ENCODE data around the gene HSF4. TPM values are rescaled to one million over a fixed set of nuclear protein-coding genes. Genes with fewer than 3 reads are reported as not detected.

HSF4 gene
- polyA plus RNA-seq, 2 of the 4 experiments (the other 2 are of a cell fraction) = 8.3 to 15.3 TPM

DNA sequence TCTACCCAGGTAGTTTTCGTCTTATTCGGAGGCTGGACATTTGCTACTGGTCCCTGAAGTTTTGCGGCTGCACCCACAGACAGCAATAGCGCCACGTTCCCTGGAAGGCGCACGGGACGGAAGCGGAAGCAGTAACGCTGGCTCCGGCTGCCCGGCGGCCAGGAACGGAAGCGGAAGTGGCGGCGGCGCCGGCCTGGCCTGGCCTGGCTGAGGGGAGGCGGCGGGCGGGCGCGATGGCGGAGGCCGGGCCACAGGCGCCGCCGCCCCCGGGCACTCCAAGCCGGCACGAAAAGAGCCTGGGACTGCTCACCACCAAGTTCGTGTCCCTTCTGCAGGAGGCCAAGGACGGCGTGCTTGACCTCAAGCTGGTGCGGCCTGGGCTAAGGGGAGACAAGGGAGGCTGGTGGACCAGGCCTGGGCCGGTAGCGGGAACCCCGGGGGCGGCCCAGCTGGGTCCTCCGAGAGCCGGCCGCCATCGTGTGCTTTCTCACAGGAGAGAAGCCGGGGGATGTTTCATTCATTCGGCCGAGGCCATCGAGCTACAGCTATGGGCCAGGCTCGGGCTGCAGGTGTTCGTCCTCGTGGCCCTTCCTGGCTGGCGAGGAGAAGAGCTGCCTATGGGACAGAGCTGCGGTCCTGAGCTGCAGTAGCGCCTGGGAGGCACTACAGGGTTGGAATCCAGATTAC, 27.6 kb downstream of the HSF4 start, which contains the start of gene E2F4 (continued):
- TF ChIP-seq, protein P1, sequence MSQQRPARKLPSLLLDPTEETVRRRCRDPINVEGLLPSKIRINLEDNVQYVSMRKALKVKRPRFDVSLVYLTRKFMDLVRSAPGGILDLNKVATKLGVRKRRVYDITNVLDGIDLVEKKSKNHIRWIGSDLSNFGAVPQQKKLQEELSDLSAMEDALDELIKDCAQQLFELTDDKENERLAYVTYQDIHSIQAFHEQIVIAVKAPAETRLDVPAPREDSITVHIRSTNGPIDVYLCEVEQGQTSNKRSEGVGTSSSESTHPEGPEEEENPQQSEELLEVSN (IDR thresholded peaks at IDR 0.05; ENCODE audit: borderline replicate concordance, low read depth) = no peak
- TF ChIP-seq, protein P2, sequence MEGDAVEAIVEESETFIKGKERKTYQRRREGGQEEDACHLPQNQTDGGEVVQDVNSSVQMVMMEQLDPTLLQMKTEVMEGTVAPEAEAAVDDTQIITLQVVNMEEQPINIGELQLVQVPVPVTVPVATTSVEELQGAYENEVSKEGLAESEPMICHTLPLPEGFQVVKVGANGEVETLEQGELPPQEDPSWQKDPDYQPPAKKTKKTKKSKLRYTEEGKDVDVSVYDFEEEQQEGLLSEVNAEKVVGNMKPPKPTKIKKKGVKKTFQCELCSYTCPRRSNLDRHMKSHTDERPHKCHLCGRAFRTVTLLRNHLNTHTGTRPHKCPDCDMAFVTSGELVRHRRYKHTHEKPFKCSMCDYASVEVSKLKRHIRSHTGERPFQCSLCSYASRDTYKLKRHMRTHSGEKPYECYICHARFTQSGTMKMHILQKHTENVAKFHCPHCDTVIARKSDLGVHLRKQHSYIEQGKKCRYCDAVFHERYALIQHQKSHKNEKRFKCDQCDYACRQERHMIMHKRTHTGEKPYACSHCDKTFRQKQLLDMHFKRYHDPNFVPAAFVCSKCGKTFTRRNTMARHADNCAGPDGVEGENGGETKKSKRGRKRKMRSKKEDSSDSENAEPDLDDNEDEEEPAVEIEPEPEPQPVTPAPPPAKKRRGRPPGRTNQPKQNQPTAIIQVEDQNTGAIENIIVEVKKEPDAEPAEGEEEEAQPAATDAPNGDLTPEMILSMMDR (IDR thresholded peaks at IDR 0.05) = no peak
- TF ChIP-seq JUNB (IDR thresholded peaks at IDR 0.05) (no peak), FOXS1 (CRISPR knock-in tag; IDR thresholded peaks at IDR 0.05) (no peak), RAD21 (conservative IDR thresholded peaks at IDR 0.05 in 1 of 2, IDR thresholded peaks at IDR 0.05 in 1 of 2) (no peak), KDM5A (IDR thresholded peaks at IDR 0.05) (peak; percentile 77), HOXB13 (CRISPR knock-in tag; IDR thresholded peaks at IDR 0.05; ENCODE audit: low read depth) (no peak), FOSB (CRISPR knock-in tag; IDR thresholded peaks at IDR 0.05) (no peak), NR3C1 (IDR thresholded peaks at IDR 0.05) (no peak), POLR2A (IDR thresholded peaks at IDR 0.05; ENCODE audit: low read length) (peak; percentile 71), TFCP2L1 (CRISPR knock-in tag; IDR thresholded peaks at IDR 0.05) (no peak), HDAC2 (IDR thresholded peaks at IDR 0.05) (no peak), EHF (CRISPR knock-in tag; IDR thresholded peaks at IDR 0.05) (no peak), JUN (IDR thresholded peaks at IDR 0.05) (peak; percentile 38 to 94), HOXA7 (CRISPR knock-in tag; IDR thresholded peaks at IDR 0.05) (no peak), KDM1A (IDR thresholded peaks at IDR 0.05; ENCODE audit: low read depth) (no peak), TP53 (CRISPR knock-in tag; IDR thresholded peaks at IDR 0.05) (no peak), SMC3 (IDR thresholded peaks at IDR 0.05) (no peak)
- TF ChIP-seq, protein P3, sequence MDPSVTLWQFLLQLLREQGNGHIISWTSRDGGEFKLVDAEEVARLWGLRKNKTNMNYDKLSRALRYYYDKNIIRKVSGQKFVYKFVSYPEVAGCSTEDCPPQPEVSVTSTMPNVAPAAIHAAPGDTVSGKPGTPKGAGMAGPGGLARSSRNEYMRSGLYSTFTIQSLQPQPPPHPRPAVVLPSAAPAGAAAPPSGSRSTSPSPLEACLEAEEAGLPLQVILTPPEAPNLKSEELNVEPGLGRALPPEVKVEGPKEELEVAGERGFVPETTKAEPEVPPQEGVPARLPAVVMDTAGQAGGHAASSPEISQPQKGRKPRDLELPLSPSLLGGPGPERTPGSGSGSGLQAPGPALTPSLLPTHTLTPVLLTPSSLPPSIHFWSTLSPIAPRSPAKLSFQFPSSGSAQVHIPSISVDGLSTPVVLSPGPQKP (IDR thresholded peaks at IDR 0.05; ENCODE audit: low read depth, low read length) = 0 out of 2 replicates have a peak, but pooled peaks have one; percentile 61
- TF ChIP-seq, protein P4, sequence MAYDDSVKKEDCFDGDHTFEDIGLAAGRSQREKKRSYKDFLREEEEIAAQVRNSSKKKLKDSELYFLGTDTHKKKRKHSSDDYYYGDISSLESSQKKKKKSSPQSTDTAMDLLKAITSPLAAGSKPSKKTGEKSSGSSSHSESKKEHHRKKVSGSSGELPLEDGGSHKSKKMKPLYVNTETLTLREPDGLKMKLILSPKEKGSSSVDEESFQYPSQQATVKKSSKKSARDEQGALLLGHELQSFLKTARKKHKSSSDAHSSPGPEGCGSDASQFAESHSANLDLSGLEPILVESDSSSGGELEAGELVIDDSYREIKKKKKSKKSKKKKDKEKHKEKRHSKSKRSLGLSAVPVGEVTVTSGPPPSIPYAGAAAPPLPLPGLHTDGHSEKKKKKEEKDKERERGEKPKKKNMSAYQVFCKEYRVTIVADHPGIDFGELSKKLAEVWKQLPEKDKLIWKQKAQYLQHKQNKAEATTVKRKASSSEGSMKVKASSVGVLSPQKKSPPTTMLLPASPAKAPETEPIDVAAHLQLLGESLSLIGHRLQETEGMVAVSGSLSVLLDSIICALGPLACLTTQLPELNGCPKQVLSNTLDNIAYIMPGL (CRISPR knock-in tag; IDR thresholded peaks at IDR 0.05; ENCODE audit: borderline replicate concordance) = no peak
- TF ChIP-seq, protein P5, sequence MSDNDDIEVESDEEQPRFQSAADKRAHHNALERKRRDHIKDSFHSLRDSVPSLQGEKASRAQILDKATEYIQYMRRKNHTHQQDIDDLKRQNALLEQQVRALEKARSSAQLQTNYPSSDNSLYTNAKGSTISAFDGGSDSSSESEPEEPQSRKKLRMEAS (IDR thresholded peaks at IDR 0.05) = peak; percentile 47

DNA sequence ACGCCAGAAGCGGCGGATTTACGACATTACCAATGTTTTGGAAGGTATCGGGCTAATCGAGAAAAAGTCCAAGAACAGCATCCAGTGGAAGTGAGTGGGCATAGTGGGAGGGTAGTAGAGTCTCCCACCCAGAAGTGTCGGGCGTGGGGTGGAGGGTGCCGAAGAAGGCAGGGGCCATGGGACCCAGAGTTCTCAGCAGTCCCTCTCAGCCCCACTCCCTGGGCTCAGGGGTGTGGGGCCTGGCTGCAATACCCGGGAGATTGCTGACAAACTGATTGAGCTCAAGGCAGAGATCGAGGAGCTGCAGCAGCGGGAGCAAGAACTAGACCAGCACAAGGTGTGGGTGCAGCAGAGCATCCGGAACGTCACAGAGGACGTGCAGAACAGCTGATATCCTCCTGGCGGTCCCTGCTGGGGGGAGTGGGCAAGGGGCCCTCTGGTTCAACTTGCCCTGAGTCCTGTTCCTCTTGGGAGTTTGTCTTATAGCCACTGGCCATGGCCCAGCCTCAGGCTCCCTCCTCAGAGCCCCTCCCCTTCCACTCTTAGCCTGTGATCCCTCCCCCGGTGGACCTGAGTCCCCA, 28.3 kb downstream of the HSF4 start:
- no peak for FAIRE-seq
- ChIA-PET POLR2A (interaction anchor here (0.8 to 1.8 kb wide), 2 partner anchors 34 to 51 kb away, joined by 3 to 6 read pairs; partner anchors contain the start of gene TMEM208), CTCF (interaction anchor here (0.6 to 10.3 kb wide), 8 partner anchors 7 to 274 kb away, joined by 3 to 105 read pairs (median 4); no protein-coding TSS in a partner anchor)
- Histone ChIP-seq H3K9me3 (no peaks in the 10 kb centered on the region), H3K4me3 (peak overlapping the region; percentile 95), H3K27ac (peak overlapping the region; percentile 97), H3K4me1 (peaks cover 19% of the 10 kb centered on the region), H3K4me2 (peak overlapping the region; percentile 82)
- DNase-seq (ENCODE audit: low read depth in 1 of 2, low spot score in 1 of 2) = no peak
- 10% methylated on average over 17 of the region's 17 CpGs for WGBS (ENCODE audit: missing lambda C conversion rate)
- no peak for ATAC-seq
- TF ChIP-seq RNF2 (IDR thresholded peaks at IDR 0.05; ENCODE audit: borderline replicate concordance, low read depth) (no peak), ZFP36 (IDR thresholded peaks at IDR 0.05; ENCODE audit: borderline replicate concordance, partially characterized antibody) (no peak), TFCP2L1 (CRISPR knock-in tag; IDR thresholded peaks at IDR 0.05) (no peak), CBX2 (IDR thresholded peaks at IDR 0.05; ENCODE audit: borderline replicate concordance, low read depth) (no peak), FOSL2 (IDR thresholded peaks at IDR 0.05) (no peak), FOSL2 (CRISPR knock-in tag; IDR thresholded peaks at IDR 0.05) (no peak), FOXS1 (CRISPR knock-in tag; IDR thresholded peaks at IDR 0.05) (no peak), ZC3H11A (IDR thresholded peaks at IDR 0.05) (no peak), POLR2A (IDR thresholded peaks at IDR 0.05; ENCODE audit: low read length) (no peak), KDM5A (IDR thresholded peaks at IDR 0.05) (no peak), MAFK (IDR thresholded peaks at IDR 0.05; ENCODE audit: partially characterized antibody) (no peak), BHLHE40 (IDR thresholded peaks at IDR 0.05; ENCODE audit: low read depth, low read length) (no peak), HOXB5 (CRISPR knock-in tag; IDR thresholded peaks at IDR 0.05) (no peak), JUNB (IDR thresholded peaks at IDR 0.05) (no peak)
- TF ChIP-seq, protein P6, sequence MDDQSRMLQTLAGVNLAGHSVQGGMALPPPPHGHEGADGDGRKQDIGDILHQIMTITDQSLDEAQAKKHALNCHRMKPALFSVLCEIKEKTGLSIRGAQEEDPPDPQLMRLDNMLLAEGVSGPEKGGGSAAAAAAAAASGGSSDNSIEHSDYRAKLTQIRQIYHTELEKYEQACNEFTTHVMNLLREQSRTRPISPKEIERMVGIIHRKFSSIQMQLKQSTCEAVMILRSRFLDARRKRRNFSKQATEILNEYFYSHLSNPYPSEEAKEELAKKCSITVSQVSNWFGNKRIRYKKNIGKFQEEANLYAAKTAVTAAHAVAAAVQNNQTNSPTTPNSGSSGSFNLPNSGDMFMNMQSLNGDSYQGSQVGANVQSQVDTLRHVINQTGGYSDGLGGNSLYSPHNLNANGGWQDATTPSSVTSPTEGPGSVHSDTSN (IDR thresholded peaks at IDR 0.05) = no peak
- TF ChIP-seq, protein P7, sequence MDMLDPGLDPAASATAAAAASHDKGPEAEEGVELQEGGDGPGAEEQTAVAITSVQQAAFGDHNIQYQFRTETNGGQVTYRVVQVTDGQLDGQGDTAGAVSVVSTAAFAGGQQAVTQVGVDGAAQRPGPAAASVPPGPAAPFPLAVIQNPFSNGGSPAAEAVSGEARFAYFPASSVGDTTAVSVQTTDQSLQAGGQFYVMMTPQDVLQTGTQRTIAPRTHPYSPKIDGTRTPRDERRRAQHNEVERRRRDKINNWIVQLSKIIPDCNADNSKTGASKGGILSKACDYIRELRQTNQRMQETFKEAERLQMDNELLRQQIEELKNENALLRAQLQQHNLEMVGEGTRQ (IDR thresholded peaks at IDR 0.05) = no peak
